ENCODE data around the gene CERS3. TPM values are rescaled to one million over a fixed set of nuclear protein-coding genes. Genes with fewer than 3 reads are reported as not detected.
A peak's percentile ranks its signal among the peaks of the same experiment; 100 is the strongest.
"Not testable (repeated sequence)": the region's sequence is repeated elsewhere in the genome, so short reads cannot be mapped to it uniquely, and the experiment has no call there.

The CERS3 gene
- total RNA-seq, 4 donors from 2014 or later, result 0.13 to 2.0 (median 0.45) TPM; not detected in 1

GRCh38 chr15:100454148-100454547 is 74.6 kb downstream of the CERS3 start:
- H3K4me3 ChIP-seq (replicated peaks in 1 of 3), result no peak overlapping the region
- no peak overlapping the region for H3K27ac ChIP-seq
- no peaks in the 10 kb centered on the region for H3K4me1 ChIP-seq
- 48 to 79% methylated on average over 2 of the region's 2 CpGs for WGBS, 2 donors
- no peak for DNase-seq
- H3K27me3 ChIP-seq, result no peaks in the 10 kb centered on the region
- no peaks in the 10 kb centered on the region for H3K36me3 ChIP-seq
- TF ChIP-seq POLR2A (IDR thresholded peaks at IDR 0.05) (no peak), CTCF (IDR thresholded peaks at IDR 0.05) (no peak)
- intact Hi-C loops (cut with DNase I), result no loop called here
- no peaks in the 10 kb centered on the region for H3K9me3 ChIP-seq

- no peaks in the 10 kb centered on the region for H3K27me3 ChIP-seq
- H3K4me1 ChIP-seq, result no peaks in the 10 kb centered on the region
- H3K27ac ChIP-seq, result no peak overlapping the region
- no peak overlapping the region for H3K4me3 ChIP-seq (replicated peaks in 1 of 3)
- DNase-seq, result no peak
- no peaks in the 10 kb centered on the region for H3K9me3 ChIP-seq
- WGBS, 2 donors, result 83 to 86% methylated on average over 2 of the region's 2 CpGs
- intact Hi-C loops (cut with DNase I), result no loop called here
- H3K36me3 ChIP-seq, result no peaks in the 10 kb centered on the region
- TF ChIP-seq CTCF (IDR thresholded peaks at IDR 0.05) (no peak), POLR2A (IDR thresholded peaks at IDR 0.05) (no peak)
These were observed 80.3 kb downstream of the CERS3 start for GRCh38 chr15:100448481-100448880.

GRCh38 chr15:100441063-100441462 is 87.7 kb downstream of the CERS3 start:
- H3K4me1 ChIP-seq; intact Hi-C loops (cut with DNase I); H3K36me3 ChIP-seq; H3K27ac ChIP-seq; H3K27me3 ChIP-seq; H3K4me3 ChIP-seq (replicated peaks in 1 of 3); H3K9me3 ChIP-seq; DNase-seq: not testable (repeated sequence)
- WGBS, 2 donors, result 90 to 92% methylated on average over 11 of the region's 11 CpGs

GRCh38 chr15:100439514-100439913 is 89.2 kb downstream of the CERS3 start:
- H3K27ac ChIP-seq, result no peak overlapping the region
- intact Hi-C loops (cut with DNase I), result no loop called here
- no peak for DNase-seq
- H3K9me3 ChIP-seq, result no peaks in the 10 kb centered on the region
- TF ChIP-seq CTCF (IDR thresholded peaks at IDR 0.05), result no peak
- no peak for TF ChIP-seq POLR2A (IDR thresholded peaks at IDR 0.05)
- H3K4me3 ChIP-seq (replicated peaks in 1 of 3), result no peak overlapping the region
- no peaks in the 10 kb centered on the region for H3K4me1 ChIP-seq
- no peaks in the 10 kb centered on the region for H3K27me3 ChIP-seq
- H3K36me3 ChIP-seq, result no peaks in the 10 kb centered on the region
- 83 to 87% methylated on average over 4 of the region's 4 CpGs for WGBS, 2 donors

GRCh38 chr15:100438570-100438969 is 90.2 kb downstream of the CERS3 start:
- DNase-seq, result peak; percentile 79 to 82
- 2 to 11% methylated on average over 2 of the region's 2 CpGs for WGBS, 2 donors
- TF ChIP-seq CTCF (IDR thresholded peaks at IDR 0.05) (no peak), POLR2A (IDR thresholded peaks at IDR 0.05) (no peak)
- no peaks in the 10 kb centered on the region for H3K9me3 ChIP-seq
- H3K4me3 ChIP-seq (replicated peaks in 1 of 3), result no peak overlapping the region
- no peak overlapping the region for H3K27ac ChIP-seq
- intact Hi-C loops (cut with DNase I), result no loop called here
- H3K27me3 ChIP-seq, result no peaks in the 10 kb centered on the region
- no peaks in the 10 kb centered on the region for H3K4me1 ChIP-seq
- H3K36me3 ChIP-seq, result no peaks in the 10 kb centered on the region

GRCh38 chr15:100437261-100437660 is 91.5 kb downstream of the CERS3 start:
- intact Hi-C loops (cut with DNase I), result no loop called here
- 82 to 86% methylated on average over 3 of the region's 3 CpGs for WGBS, 2 donors
- Histone ChIP-seq H3K27me3 (no peaks in the 10 kb centered on the region), H3K4me1 (no peaks in the 10 kb centered on the region), H3K27ac (no peak overlapping the region), H3K9me3 (no peaks in the 10 kb centered on the region), H3K4me3 (replicated peaks in 1 of 3) (no peak overlapping the region), H3K36me3 (no peaks in the 10 kb centered on the region)
- TF ChIP-seq CTCF (IDR thresholded peaks at IDR 0.05), result no peak
- TF ChIP-seq POLR2A (IDR thresholded peaks at IDR 0.05), result no peak
- no peak for DNase-seq

Measured in thyroid gland (tissue), 4 donors.